Kidney (tissue), 14 donors: Measurements from ENCODE around the gene ATP6V1B1. TPM values are rescaled to one million over a fixed set of nuclear protein-coding genes. Genes with fewer than 3 reads are reported as not detected.

ENCODE experiments used
- DNase-seq, 5 donors: peaks; one replicate each; pipeline ENCODE4 v3.0.0-alpha.2; 2013 to 2020
- FAIRE-seq: peaks from 2 replicates; lab custom pipeline; 2012; peaks lifted over from hg19 to GRCh38; lab: Jason Lieb, UNC
- H3K27ac ChIP-seq, 2 donors: one replicate each; pipeline ENCODE4 v1.7.0; 2013; ENCODE audit warnings: low read depth in 2 of 2, low read length in 2 of 2, inconsistent platforms in 1 of 2
- H3K27me3 ChIP-seq: one replicate; pipeline ENCODE4 v1.7.1; 2013; ENCODE audit warnings: low read length, inconsistent platforms; ENCODE audit not compliant: control insufficient read depth, insufficient read depth
- H3K36me3 ChIP-seq, 3 donors: one replicate each; pipeline versions ENCODE4 v1.7.0 to v1.7.1; 2013; ENCODE audit warnings: low read length in 3 of 3, control low read depth in 1 of 3, inconsistent platforms in 1 of 3; ENCODE audit not compliant: insufficient read depth in 3 of 3, control insufficient read depth in 2 of 3
- H3K4me1 ChIP-seq, 3 donors: one replicate each; pipeline versions ENCODE4 v1.7.0 to v1.7.1; 2013; ENCODE audit warnings: low read length in 3 of 3, inconsistent platforms in 1 of 3, low read depth in 1 of 3; ENCODE audit not compliant: control insufficient read depth in 2 of 3, insufficient read depth in 2 of 3
- H3K4me3 ChIP-seq, 3 donors: one replicate each; pipeline versions ENCODE4 v1.7.0 to v1.8.1; 2013; ENCODE audit warnings: low read length in 3 of 3, control low read depth in 1 of 3, inconsistent platforms in 1 of 3
- H3K9ac ChIP-seq, 3 donors: one replicate each; pipeline versions ENCODE4 v1.7.0 to v1.7.1; 2013; ENCODE audit warnings: low read length in 3 of 3, control low read depth in 1 of 3, inconsistent platforms in 1 of 3
- H3K9me3 ChIP-seq, 3 donors: one replicate each; pipeline versions ENCODE4 v1.7.0 to v1.7.1; 2013; ENCODE audit warnings: low read length in 3 of 3, control low read depth in 1 of 3, inconsistent platforms in 1 of 3; ENCODE audit not compliant: control insufficient read depth in 2 of 3, insufficient read depth in 1 of 3
- CTCF ChIP-seq: IDR thresholded peaks from 3 replicates; pipeline ENCODE4 v1.5.1; 2012; ENCODE audit warnings: mild to moderate bottlenecking, moderate library complexity, borderline replicate concordance; ENCODE audit not compliant: insufficient read depth; ENCODE audit errors: extremely low read depth
- intact Hi-C: fragments of 100-400 bp; cut with DNase I; formaldehyde crosslinking; loops from one replicate; pipeline ENCODE4 v1.11.1; 2022
- polyA plus RNA-seq: library from polyadenylated mRNA; stranded (reverse); fragments of 350-450 nt; fragmentation: Illumina TruSeq; extraction: RNeasy Lipid Tissue Mini Kit (QIAGEN cat#74804); gene quantifications from one replicate; pipeline ENCODE4 v1.2.3, GENCODE V29; 2014; ENCODE audit warnings: low read depth, low replicate concordance; ENCODE audit not compliant: insufficient read depth
- total RNA-seq: library from RNA; stranded (reverse); fragmentation: NEBNext Ultra II Directional; extraction: Animal tissue kit (Norgen Biotek cat#: 25700); gene quantifications from one replicate; pipeline ENCODE4 v1.2.1, GENCODE V29; 2021
- donor health status: control.
- donor health status: control.
- donor health status: control.
- donor health status: control.
- donor health status: control.
- donor health status: DM: yes; HTN: yes; CAD: no.
- donor health status: Normal renal cell carcinoma (clear cell type).

The ATP6V1B1 gene
- total and polyA plus RNA-seq, 2 donors from 2014 or later: 37.9 to 400 TPM

DNA sequence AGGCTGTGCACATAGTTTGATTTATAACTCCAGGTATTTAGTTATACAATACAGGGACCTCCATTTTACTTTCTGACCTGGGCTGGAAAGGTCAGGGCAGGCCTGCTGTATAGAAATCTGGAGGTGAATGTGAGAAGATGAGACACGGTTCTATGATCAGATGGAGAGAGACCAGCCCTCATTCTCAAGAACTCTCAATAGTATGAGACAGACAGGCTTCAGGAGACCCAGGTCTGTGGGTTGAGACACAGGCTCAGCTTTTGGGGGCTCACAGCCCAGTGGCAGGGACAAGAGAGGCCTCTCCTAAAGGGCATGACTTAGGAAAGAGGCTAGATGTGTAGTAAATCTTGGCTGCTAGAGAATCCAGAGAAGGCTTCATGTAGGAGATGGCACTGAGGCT, 719 bp upstream of the ATP6V1B1 start:
- Histone ChIP-seq H3K27ac (peak overlapping the region; percentile 63 to 76), H3K4me3 (no peak overlapping the region), H3K27me3 (peaks cover 2% of the 10 kb centered on the region), H3K9ac (no peak overlapping the region), H3K36me3 (no peaks in the 10 kb centered on the region), H3K9me3 (no peaks in the 10 kb centered on the region), H3K4me1 (peaks cover 0 to 4% (median 0%) of the 10 kb centered on the region in 3 donors)
- intact Hi-C loops: no loop called here
- DNase-seq (no peak), FAIRE-seq (no peak)
- no peak for TF ChIP-seq CTCF

DNA sequence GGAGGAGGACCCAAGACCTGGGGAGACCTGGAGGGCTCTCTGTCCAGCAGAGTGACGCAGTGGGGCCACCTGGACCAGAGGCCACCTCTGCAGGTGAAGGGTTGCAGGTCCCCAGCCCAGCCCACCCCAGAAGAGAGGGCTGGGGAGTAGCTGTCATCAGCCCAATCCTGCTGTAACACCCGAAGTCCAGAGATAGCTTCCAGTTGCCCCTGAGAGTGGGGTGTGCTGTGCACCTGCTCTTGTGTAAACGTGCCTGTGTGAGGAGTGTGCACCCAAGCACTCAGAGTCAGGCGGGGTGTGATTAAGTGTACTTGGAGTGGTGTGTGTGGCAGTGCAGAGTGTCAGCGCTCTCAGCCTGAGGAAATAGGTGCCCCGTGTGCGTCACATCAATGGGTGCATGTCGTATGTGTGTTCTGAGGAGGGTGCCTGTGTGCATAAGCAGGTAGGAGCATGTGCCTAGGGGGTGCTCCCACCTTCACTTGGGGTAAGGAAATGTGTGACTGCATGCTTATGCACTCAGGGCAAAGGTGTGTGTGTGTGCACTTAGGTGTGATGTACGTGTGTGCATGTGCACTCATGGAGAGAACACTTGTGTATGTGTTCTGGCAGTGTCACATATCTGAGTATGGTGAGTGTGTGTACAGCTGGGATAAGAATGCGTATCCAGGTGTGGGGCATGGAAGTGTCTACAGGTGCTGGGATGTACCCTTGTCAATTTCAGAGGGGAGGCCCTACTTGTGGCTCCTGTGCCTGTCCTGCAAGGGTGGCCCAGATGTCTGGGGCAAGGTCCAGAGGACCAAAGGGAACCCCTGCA, 672 bp downstream of the ATP6V1B1 start:
- H3K36me3 ChIP-seq: no peaks in the 10 kb centered on the region
- peak overlapping the region in 2 of 3 donors; percentile 5 to 37 for H3K9ac ChIP-seq
- H3K27ac ChIP-seq: peak overlapping the region; percentile 30 to 85
- no peak for TF ChIP-seq CTCF
- no peaks in the 10 kb centered on the region for H3K9me3 ChIP-seq
- DNase-seq (no peak), FAIRE-seq (no peak)
- intact Hi-C loops: no loop called here
- H3K4me3 ChIP-seq: peak overlapping the region; percentile 56 to 68 (median 57)
- peaks cover 0 to 4% (median 0%) of the 10 kb centered on the region in 3 donors for H3K4me1 ChIP-seq
- peaks cover 2% of the 10 kb centered on the region for H3K27me3 ChIP-seq

DNA sequence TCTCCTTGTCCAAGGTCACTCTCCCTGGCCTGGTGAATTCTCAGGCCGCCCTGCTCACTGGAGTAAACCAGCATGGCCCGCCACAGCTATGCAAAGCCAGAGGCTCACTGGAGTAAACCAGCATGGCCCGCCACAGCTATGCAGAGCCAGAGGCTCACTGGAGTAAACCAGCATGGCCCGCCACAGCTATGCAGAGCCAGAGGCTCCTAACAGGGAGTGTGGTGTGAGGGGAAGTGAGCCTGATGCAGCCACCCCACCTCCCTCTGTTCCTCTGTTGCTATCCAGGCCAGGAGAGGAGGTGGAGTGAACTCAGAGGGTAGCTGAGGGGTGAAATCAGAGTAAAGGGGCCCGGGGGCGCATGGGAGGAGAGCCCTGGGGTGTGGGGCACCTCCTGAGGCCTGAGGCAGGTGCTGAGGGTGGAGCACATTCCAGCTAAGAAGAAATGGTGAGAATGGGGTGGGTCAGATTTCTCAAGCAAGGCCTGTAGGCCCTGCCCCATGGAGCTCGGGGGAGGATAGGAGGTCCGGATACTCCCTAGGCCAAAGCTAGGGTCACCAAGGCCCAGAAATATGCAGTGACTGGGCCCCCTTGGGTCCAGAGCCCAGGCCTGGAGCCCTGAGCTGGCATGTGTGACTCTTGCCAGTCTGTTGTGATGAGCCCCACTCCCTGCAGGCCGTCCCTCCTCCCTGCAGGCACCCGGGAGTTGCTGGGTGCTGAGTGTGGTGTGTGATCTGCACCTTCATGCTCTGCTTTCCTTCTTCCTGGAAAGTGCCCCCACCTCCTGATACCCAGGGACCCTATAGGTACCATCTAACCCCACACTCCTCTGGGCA, 1.5 kb downstream of the ATP6V1B1 start:
- FAIRE-seq: no peak
- H3K4me3 ChIP-seq: peak overlapping the region in 2 of 3 donors; percentile 56 to 68
- H3K36me3 ChIP-seq: no peaks in the 10 kb centered on the region
- no peaks in the 10 kb centered on the region for H3K9me3 ChIP-seq
- peak in 3 of 5 donors; percentile 39 to 42 (median 40) for DNase-seq
- H3K9ac ChIP-seq: peak overlapping the region in 1 of 3 donors; percentile 55
- intact Hi-C loops: no loop called here
- H3K4me1 ChIP-seq: peaks cover 0 to 4% (median 0%) of the 10 kb centered on the region in 3 donors
- no peak for TF ChIP-seq CTCF
- peak overlapping the region; percentile 63 to 85 for H3K27ac ChIP-seq
- H3K27me3 ChIP-seq: peaks cover 2% of the 10 kb centered on the region
